IMR-90 (cell line): ENCODE data around the gene CCDC170. TPM values are rescaled to one million over a fixed set of nuclear protein-coding genes. Genes with fewer than 3 reads are reported as not detected.

Experiments used
- ATAC-seq: fragments of 200-7000 bp; cut with Tn5 transposase; 2 replicates; pipeline ENCODE4 v1.9.1; 2020; ENCODE audit warnings: low read depth, mild to moderate bottlenecking, moderate library complexity
- BruUV-seq: library from RNA; stranded (reverse); fragments of 400-500 nt; replicated peaks from 2 replicates; lab custom pipeline; 2021; lab: Mats Ljungman, UMichigan
- CTCF ChIA-PET: fragments of 300-600 bp; formaldehyde crosslinking; extraction: SDS; loops from one replicate; lab custom pipeline; 2021; ENCODE audit warnings: antibody characterized with exemption; lab: Yijun Ruan, JAX
- POLR2A ChIA-PET: fragments of 300-600 bp; sonication (Branson Sonifier 250); formaldehyde crosslinking; loops from one replicate; lab custom pipeline; 2022; ENCODE audit warnings: antibody characterized with exemption; ENCODE audit not compliant: unreplicated experiment; lab: Charles Lee
- DNase-seq: peaks from one replicate; pipeline ENCODE4 v3.0.0; 2013
- H2AFZ ChIP-seq: replicated peaks from 2 replicates; pipeline ENCODE3; 2013; ENCODE audit warnings: low read length, mild to moderate bottlenecking; ENCODE audit not compliant: poor library complexity
- H2AK5ac ChIP-seq: 2 replicates; pipeline ENCODE4 v1.6.1; 2013; ENCODE audit warnings: low read depth, low read length, inconsistent platforms
- H2AK9ac ChIP-seq: replicated peaks from 2 replicates; pipeline ENCODE3; 2013; ENCODE audit warnings: mild to moderate bottlenecking, low read depth, low read length, moderate library complexity; ENCODE audit not compliant: poor library complexity
- H2BK120ac ChIP-seq: 2 replicates; pipeline ENCODE4 v1.6.1; 2013; ENCODE audit warnings: low read depth, low read length, inconsistent platforms
- H2BK15ac ChIP-seq: 3 replicates; pipeline ENCODE4 v1.6.1; 2013; ENCODE audit warnings: low read depth, low read length, inconsistent platforms
- H2BK20ac ChIP-seq: 2 replicates; pipeline ENCODE4 v1.6.1; 2013; ENCODE audit warnings: low read depth, mild to moderate bottlenecking, inconsistent platforms, low read length, moderate library complexity
- H2BK5ac ChIP-seq: 2 replicates; pipeline ENCODE4 v1.6.1; 2013; ENCODE audit warnings: mild to moderate bottlenecking, low read depth, low read length, inconsistent platforms; ENCODE audit not compliant: poor library complexity, severe bottlenecking
- H3K14ac ChIP-seq: replicated peaks from 2 replicates; pipeline ENCODE4 v1.6.1; 2013; ENCODE audit warnings: low read depth, low read length, inconsistent platforms
- H3K18ac ChIP-seq: 2 replicates; pipeline ENCODE4 v1.6.1; 2013; ENCODE audit warnings: low read depth, low read length, control low read depth
- H3K23ac ChIP-seq: 2 replicates; pipeline ENCODE4 v1.6.1; 2013; ENCODE audit warnings: low read depth, low read length, inconsistent platforms
- H3K27ac ChIP-seq: 2 replicates; pipeline ENCODE4 v1.5.1; 2013; ENCODE audit warnings: mild to moderate bottlenecking, control low read depth, low read length; ENCODE audit not compliant: insufficient read depth
- H3K27me3 ChIP-seq: 2 replicates; pipeline ENCODE4 v1.6.1; 2013; ENCODE audit warnings: low read length; ENCODE audit not compliant: control insufficient read depth, insufficient read depth
- H3K36me3 ChIP-seq: 2 replicates; pipeline ENCODE4 v1.6.1; 2013; ENCODE audit warnings: low read length, mixed read lengths; ENCODE audit not compliant: control insufficient read depth, insufficient read depth
- H3K4ac ChIP-seq: 2 replicates; pipeline ENCODE4 v1.6.1; 2013; ENCODE audit warnings: low read depth, low read length, inconsistent platforms
- H3K4me1 ChIP-seq: 2 replicates; pipeline ENCODE4 v1.6.1; 2013; ENCODE audit warnings: low read length, mixed read lengths; ENCODE audit not compliant: control insufficient read depth, insufficient read depth
- H3K4me2 ChIP-seq: 2 replicates; pipeline ENCODE4 v1.6.1; 2013; ENCODE audit warnings: low read depth, mild to moderate bottlenecking, control low read depth, low read length, moderate library complexity
- H3K4me3 ChIP-seq: 2 replicates; pipeline ENCODE4 v1.5.1; 2013; ENCODE audit warnings: low read depth, mild to moderate bottlenecking, control low read depth, low read length, moderate library complexity; ENCODE audit not compliant: insufficient read depth
- H3K56ac ChIP-seq: 2 replicates; pipeline ENCODE4 v1.6.1; 2013; ENCODE audit warnings: low read length, inconsistent platforms; ENCODE audit not compliant: insufficient read depth; ENCODE audit errors: extremely low read depth
- H3K79me1 ChIP-seq, 2 experiments: 2 replicates each; pipeline ENCODE4 v1.6.1; 2013; ENCODE audit warnings: low read length in 2 of 2, inconsistent platforms in 1 of 2, low read depth in 1 of 2
- H3K9ac ChIP-seq: 2 replicates; pipeline ENCODE4 v1.6.1; 2013; ENCODE audit warnings: low read depth, low read length, control low read depth
- H3K9me1 ChIP-seq: 2 replicates; pipeline ENCODE4 v1.6.1; 2013; ENCODE audit warnings: low read length, inconsistent platforms; ENCODE audit not compliant: insufficient read depth
- H3K9me3 ChIP-seq: 2 replicates; pipeline ENCODE4 v1.6.1; 2013; ENCODE audit warnings: low read length; ENCODE audit not compliant: control insufficient read depth, insufficient read depth
- H4K20me1 ChIP-seq: 2 replicates; pipeline ENCODE4 v1.6.1; 2013; ENCODE audit warnings: low read length, inconsistent platforms; ENCODE audit not compliant: insufficient read depth
- H4K5ac ChIP-seq: 2 replicates; pipeline ENCODE4 v1.6.1; 2013; ENCODE audit warnings: mild to moderate bottlenecking, low read depth, low read length, control low read depth
- H4K8ac ChIP-seq, 2 experiments: 2 replicates each; pipeline ENCODE4 v1.6.1; 2013; ENCODE audit warnings: low read depth in 2 of 2, low read length in 2 of 2, control low read depth in 1 of 2, inconsistent platforms in 1 of 2
- H4K91ac ChIP-seq: 2 replicates; pipeline ENCODE4 v1.6.1; 2013; ENCODE audit warnings: low read depth, low read length, inconsistent platforms; ENCODE audit not compliant: insufficient read depth
- CEBPB ChIP-seq: IDR thresholded peaks from 2 replicates; pipeline ENCODE4 v1.6.1; 2012; ENCODE audit warnings: low read depth, low read length, improper control_type of control experiment
- CHD1 ChIP-seq: IDR thresholded peaks from 2 replicates; pipeline ENCODE4 v1.6.1; 2012; ENCODE audit warnings: low read depth, low read length, improper control_type of control experiment
- MAZ ChIP-seq: IDR thresholded peaks from 2 replicates; pipeline ENCODE4 v1.6.1; 2012; ENCODE audit warnings: low read depth, mild to moderate bottlenecking, low read length, improper control_type of control experiment, moderate library complexity, borderline replicate concordance
- MXI1 ChIP-seq: IDR thresholded peaks from 2 replicates; pipeline ENCODE4 v1.6.1; 2012; ENCODE audit warnings: low read depth, mild to moderate bottlenecking, low read length, moderate library complexity, borderline replicate concordance
- POLR2A ChIP-seq: IDR thresholded peaks from 2 replicates; pipeline ENCODE4 v1.6.1; 2012; ENCODE audit warnings: mild to moderate bottlenecking, low read depth, low read length
- RCOR1 ChIP-seq: IDR thresholded peaks from 2 replicates; pipeline ENCODE4 v1.6.1; 2012; ENCODE audit warnings: mild to moderate bottlenecking, low read length, improper control_type of control experiment; ENCODE audit not compliant: insufficient replicate concordance
- WGBS, 2 experiments: methylation state at CpG; one replicate each; pipeline versions ENCODE4 v1.1.5 to v1.1.7; 2013; ENCODE audit warnings: missing lambda C conversion rate in 2 of 2; ENCODE audit not compliant: insufficient read length in 1 of 2; ENCODE audit errors: extremely low coverage in 2 of 2; 5-methylcytosine and 5-hydroxymethylcytosine counted together
- dilution Hi-C: fragments of 300-500 bp; cut with HindIII; formaldehyde crosslinking; loops from one replicate; pipeline ENCODE4 v1.14.3; 2018; ENCODE audit warnings: low sequenced_read_pairs; ENCODE audit not compliant: unreplicated experiment
- in situ Hi-C: fragments of 300-500 bp; cut with MboI; formaldehyde crosslinking; loops from 3 replicates; pipeline ENCODE4 v1.14.3; 2019; ENCODE audit warnings: low sequenced_read_pairs, inconsistent platforms, mixed read lengths
- intact Hi-C: fragments of 100-400 bp; cut with micrococcal nuclease; formaldehyde crosslinking; loops from 2 replicates; pipeline ENCODE4 v1.10.0; 2022
- polyA plus RNA-seq, 3 experiments: library from polyadenylated mRNA; depleted of rRNA; stranded (reverse); fragments of >200 nt; gene quantifications; 2 replicates each; pipeline ENCODE4 v1.2.3, GENCODE V29; 2012; ENCODE audit warnings: low replicate concordance in 1 of 3
- total RNA-seq: library from RNA; depleted of rRNA; stranded (reverse); fragments of >200 nt; gene quantifications from 2 replicates; pipeline ENCODE4 v1.2.3, GENCODE V29; 2012

Gene CCDC170
- total and polyA plus RNA-seq, 2 of the 4 experiments (the other 2 are of a cell fraction), result 0.12 to 0.54 TPM

DNA sequence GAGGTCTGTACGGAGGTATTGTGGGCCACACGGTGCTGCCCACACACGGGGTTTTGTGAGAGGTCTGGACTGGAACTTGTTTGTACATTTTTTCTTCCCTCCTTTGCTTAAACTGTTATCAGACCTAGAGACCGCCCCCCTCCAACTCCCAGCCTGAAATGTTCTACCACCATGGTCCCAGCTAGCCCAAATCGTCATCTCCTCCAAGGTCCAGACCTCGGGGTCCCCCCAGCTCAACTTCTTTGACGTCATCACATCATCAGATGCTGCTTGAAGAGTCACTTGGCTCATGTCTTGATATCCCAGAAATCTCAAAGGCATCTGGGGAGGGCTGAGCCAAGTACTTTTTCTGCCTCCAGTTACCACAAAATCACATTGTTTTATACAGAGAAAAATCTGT is 2.8 kb upstream of the CCDC170 start:
- in situ Hi-C loops (no loop called here), intact Hi-C loops (no loop called here), dilution Hi-C loops (no loop called here)
- Histone ChIP-seq H3K23ac (no peak overlapping the region), H3K27me3 (no peaks in the 10 kb centered on the region), H3K4me3 (no peak overlapping the region), H2AK5ac (no peak overlapping the region), H3K9me3 (no peaks in the 10 kb centered on the region), H3K14ac (no peak overlapping the region), H2BK15ac (no peak overlapping the region), H4K8ac (no peak overlapping the region), H2BK20ac (no peak overlapping the region), H4K91ac (no peak overlapping the region), H2AK9ac (no peak overlapping the region), H4K5ac (no peak overlapping the region), H3K4me2 (no peak overlapping the region), H2BK5ac (no peak overlapping the region), H3K4ac (no peak overlapping the region), H3K27ac (no peak overlapping the region), H2AFZ (no peak overlapping the region), H3K56ac (no peak overlapping the region), H4K20me1 (no peaks in the 10 kb centered on the region), H3K18ac (no peak overlapping the region), H2BK120ac (no peak overlapping the region), H3K9ac (no peak overlapping the region), H3K4me1 (peaks cover 6% of the 10 kb centered on the region), H3K9me1 (no peaks in the 10 kb centered on the region; the same call in 1 of the 2 replicates), H3K79me1 (0 out of 4 replicates have a peak, but pooled peaks cover 0 to 4% of the 10 kb centered on the region in 2 experiments), H3K36me3 (no peaks in the 10 kb centered on the region)
- no peak for DNase-seq
- no peak for ATAC-seq
- no TSS peak for BruUV-seq
- CTCF ChIA-PET, result no interaction called here
- POLR2A ChIA-PET, result no interaction called here
- 100% methylated on average over 1 of the region's 7 CpGs; no CpG with 5 or more reads in 1 of the 2 experiments for WGBS, 2 experiments
- TF ChIP-seq CHD1, result no peak
- TF ChIP-seq MAZ, result no peak
- TF ChIP-seq RCOR1, result no peak
- TF ChIP-seq POLR2A, result no peak
- TF ChIP-seq CEBPB, result no peak
- no peak for TF ChIP-seq MXI1
